ENCODE measurements around the gene G2E3.
"Not testable (repeated sequence)": the region's sequence is repeated elsewhere in the genome, so short reads cannot be mapped to it uniquely, and the experiment has no call there.

The G2E3 gene

GRCh38 chr14:30560581-30560980 is 1.6 kb downstream of the G2E3 start:
- DNase-seq (ENCODE audit: low spot score) = no peak

- no peak for DNase-seq (ENCODE audit: low spot score)
These were observed 5.4 kb downstream of the G2E3 start for GRCh38 chr14:30564235-30564867.

GRCh38 chr14:30564868-30565248 is 5.9 kb downstream of the G2E3 start:
- DNase-seq (ENCODE audit: low spot score) = no peak

GRCh38 chr14:30569216-30569902 is 10.4 kb downstream of the G2E3 start:
- no peak for DNase-seq (ENCODE audit: low spot score)

- DNase-seq (ENCODE audit: low spot score) = no peak
These were observed 10.9 kb downstream of the G2E3 start for GRCh38 chr14:30569903-30570226.

DNA sequence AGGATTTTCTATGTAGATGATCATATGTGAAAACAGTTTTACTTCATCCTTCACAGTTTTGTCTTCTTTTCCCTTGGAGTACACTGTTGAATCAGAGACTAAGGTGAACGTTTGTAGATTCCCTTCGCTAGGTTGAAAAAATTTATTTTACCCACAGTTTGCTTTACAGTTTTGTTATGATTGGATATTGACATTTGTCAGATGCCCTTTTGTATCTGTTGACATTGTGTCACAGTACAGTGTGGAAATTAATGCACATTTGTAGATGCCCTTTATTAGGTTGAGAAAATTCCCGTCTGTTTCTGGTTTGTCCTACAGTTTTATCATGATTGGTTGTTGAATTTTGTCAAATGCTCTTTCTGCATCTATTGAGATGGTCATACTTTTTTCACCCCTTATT is 13.3 kb downstream of the G2E3 start:
- no peak for DNase-seq (ENCODE audit: low spot score)

- no peak for DNase-seq (ENCODE audit: low spot score)
These were observed 13.8 kb downstream of the G2E3 start for GRCh38 chr14:30572771-30573170.

DNA sequence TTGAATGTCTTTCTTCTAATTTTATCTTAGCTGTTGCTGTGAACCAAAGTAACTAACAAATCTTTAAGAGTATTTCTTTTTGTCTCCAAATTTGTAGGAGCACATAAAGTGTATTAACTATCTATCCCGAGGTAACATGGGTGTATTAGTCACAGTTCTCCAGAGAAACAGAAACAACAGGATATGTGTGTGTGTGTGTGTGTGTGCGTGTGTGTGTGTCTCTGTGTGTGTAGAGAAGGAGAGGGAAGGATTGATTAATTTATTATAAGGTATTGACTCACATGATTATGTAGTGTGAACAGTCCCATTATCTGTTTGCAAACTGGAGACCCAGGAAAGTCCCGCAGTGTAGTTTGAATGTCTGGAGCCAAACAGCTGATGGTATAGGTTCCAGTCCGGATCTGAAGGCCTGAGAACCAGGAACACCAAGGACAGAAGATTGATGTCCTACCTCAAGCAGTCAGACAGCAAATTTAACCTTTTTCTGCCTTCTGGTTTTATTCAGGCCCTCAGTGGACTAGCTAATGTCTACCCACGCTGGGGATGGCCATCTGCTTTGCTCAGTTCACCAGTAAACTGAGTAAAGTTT is 14.4 kb downstream of the G2E3 start:
- no peak for DNase-seq (ENCODE audit: low spot score)

- no peak for DNase-seq (ENCODE audit: low spot score)
These were observed 15.0 kb downstream of the G2E3 start for GRCh38 chr14:30573966-30574365.

DNA sequence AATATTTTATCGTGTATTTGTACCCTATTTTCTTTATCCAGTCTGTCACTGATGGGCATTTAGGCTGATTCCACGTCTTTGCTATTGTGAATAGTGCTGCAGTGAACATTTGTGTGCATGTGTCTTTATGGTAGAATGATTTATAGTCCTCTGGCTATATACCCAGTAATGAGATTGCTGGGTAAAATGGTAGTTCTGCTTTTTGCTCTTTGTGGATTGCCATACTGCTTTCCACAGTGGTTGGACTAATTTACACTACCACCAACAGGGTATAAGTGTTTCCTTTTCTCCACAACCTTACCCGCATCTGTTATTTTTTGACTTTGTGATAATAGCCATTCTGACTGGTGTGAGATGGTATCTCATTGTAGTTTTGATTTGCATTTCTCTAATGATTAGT is 15.8 kb downstream of the G2E3 start:
- not testable (repeated sequence) for DNase-seq (ENCODE audit: low spot score)

DNA sequence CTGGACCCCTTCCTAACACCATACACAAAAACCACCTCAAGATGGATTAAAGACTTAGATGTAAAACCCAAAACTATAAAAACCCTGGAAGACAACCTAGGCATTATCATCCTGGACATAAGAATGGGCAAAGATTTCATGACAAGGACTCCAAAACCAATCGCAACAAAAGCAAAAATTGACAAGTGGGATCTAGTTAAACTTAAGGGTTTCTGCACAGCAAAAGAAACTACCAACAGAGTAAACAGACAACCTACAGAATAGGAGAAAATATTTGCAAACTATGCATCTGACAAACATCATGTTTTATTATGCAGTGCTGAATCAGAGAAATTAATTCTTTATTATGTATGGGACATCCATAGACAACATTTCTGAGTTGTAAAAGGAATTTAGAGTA is 17.4 kb downstream of the G2E3 start:
- DNase-seq (ENCODE audit: low spot score) = not testable (repeated sequence)

GRCh38 chr14:30580616-30581282 is 21.8 kb downstream of the G2E3 start:
- DNase-seq (ENCODE audit: low spot score) = no peak

DNA sequence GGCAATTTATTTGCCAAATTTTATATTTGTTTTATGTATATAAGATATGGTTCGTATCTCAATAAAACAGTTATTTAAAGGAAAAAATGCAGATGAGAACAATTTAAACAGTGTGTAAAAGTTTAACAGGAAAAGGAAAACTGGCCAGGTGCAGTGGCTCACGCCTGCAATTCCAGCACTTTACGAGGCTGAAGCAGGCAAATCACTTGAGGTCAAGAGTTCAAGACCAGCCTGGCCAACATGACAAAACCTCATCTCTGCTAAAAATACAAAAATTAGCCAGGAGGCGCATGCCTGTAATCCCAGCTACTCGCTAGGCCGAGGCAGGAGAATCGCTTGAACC is 22.3 kb downstream of the G2E3 start:
- no peak for DNase-seq (ENCODE audit: low spot score)

GRCh38 chr14:30582376-30582775 is 23.4 kb downstream of the G2E3 start:
- DNase-seq (ENCODE audit: low spot score) = no peak

- no peak for DNase-seq (ENCODE audit: low spot score)
These were observed 25.2 kb downstream of the G2E3 start for GRCh38 chr14:30584058-30584630.

DNA sequence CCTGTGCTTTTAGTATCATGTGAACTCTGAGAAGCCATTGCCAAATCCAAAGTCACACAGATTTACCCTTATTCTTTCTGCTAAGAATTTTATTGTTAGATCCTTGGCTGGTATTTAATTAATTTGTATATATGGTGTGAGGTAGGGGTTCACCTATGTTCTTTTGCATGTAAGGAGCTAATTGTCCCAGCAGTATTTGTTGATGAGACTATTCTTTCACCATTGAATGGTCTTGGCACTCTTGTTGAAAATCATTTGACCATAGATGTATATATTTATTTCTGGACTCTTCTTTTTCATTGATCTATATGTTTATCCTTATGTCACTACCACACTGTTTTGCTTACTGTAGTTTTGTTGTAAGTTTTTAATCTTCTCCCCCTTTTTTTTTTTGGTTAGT is 26.2 kb downstream of the G2E3 start:
- no peak for DNase-seq (ENCODE audit: low spot score)

DNA sequence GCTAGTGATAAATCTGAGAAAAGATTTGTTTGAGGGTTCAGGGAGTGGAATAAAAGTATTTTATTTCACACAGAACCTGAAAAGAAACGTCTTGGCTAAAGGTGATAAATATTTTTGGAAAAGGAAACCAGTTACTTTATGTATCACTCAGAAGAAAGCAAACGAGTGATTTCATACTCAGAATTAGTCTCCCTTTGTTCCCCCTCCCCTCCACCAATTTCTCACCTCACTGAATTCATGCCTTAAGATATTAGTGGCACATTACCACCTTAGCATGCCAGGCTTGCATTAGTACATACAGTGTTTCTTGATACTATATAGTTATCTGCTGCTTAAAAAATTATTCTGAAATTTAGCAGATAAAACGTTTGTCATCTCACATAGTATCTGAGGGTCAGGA is 28.2 kb downstream of the G2E3 start:
- DNase-seq (ENCODE audit: low spot score) = no peak

GRCh38 chr14:30588873-30589272 is 29.9 kb downstream of the G2E3 start:
- DNase-seq (ENCODE audit: low spot score) = no peak

- DNase-seq (ENCODE audit: low spot score) = no peak
These were observed 38.0 kb downstream of the G2E3 start for GRCh38 chr14:30596935-30597334.

DNA sequence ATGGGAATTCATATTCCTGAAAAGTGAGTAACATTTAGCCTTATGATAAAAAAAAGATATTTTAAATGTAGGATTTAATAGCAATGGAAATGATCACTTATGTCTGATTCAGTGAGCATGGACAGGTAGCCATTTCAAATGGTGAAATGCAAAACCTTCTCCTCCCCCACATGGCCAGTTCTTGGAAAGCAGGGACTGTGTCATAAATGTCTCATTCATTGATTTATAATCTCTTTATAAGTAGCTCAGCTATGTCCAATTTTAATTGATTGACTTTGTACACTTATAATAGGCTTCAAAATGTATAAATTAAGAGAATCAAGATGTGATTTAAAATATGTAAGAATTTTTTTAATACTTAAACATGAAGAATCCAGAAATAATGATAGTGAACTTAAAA is 38.5 kb downstream of the G2E3 start:
- no peak for DNase-seq (ENCODE audit: low spot score)

- no peak for DNase-seq (ENCODE audit: low spot score)
These were observed 42.3 kb downstream of the G2E3 start for GRCh38 chr14:30600922-30601918.

DNA sequence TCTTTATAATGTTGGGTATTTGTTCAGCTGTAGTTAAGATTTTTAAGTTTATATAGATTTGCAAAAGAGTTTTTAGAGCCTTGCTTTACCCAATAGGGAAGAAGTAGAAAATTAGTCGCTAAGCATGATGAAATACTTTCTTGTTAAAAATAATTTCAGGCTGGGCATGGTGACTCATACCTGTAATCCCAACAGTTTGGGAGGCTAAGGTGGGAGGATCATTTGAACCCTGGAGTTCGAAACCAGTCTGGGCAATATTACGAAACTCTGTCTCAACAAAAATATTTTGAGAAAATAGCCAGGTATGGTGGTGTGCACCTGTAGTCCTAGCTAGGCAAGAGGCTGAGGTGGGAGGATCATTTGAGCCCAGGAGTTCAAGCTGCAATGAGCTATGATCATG is 44.4 kb downstream of the G2E3 start:
- DNase-seq (ENCODE audit: low spot score) = no peak
